K562 (cell line): ENCODE data around the gene ZNF22. TPM values are rescaled to one million over a fixed set of nuclear protein-coding genes. Genes with fewer than 3 reads are reported as not detected.

Source experiments
- CBFA2T2 ChIP-seq: fragments of 450-650 bp; conservative IDR thresholded peaks from 2 replicates; pipeline ENCODE4 v1.6.1; 2017; ENCODE audit warnings: mild to moderate bottlenecking
- CTBP1 ChIP-seq: fragments of 450-650 bp; IDR thresholded peaks from 2 replicates; pipeline ENCODE4 v1.6.1; 2016; ENCODE audit warnings: borderline replicate concordance
- CXXC5 ChIP-seq: fragments of 250-450 bp; sonication (Bioruptor Pico); IDR thresholded peaks from 2 replicates; pipeline ENCODE4 v1.8.0; 2022; ENCODE audit warnings: inconsistent platforms, mild to moderate bottlenecking, moderate library complexity
- HNRNPLL ChIP-seq: fragments of 200-400 bp; formaldehyde crosslinking; IDR thresholded peaks from 2 replicates; pipeline ENCODE4 v1.6.1; 2017; ENCODE audit warnings: low read length, low read depth, mild to moderate bottlenecking; ENCODE audit not compliant: poor library complexity, severe bottlenecking
- L3MBTL2 ChIP-seq: fragments of 450-650 bp; IDR thresholded peaks from 2 replicates; pipeline ENCODE4 v1.6.1; 2016; ENCODE audit warnings: mild to moderate bottlenecking, moderate library complexity
- MCM2 ChIP-seq: fragments of 450-650 bp; IDR thresholded peaks from 2 replicates; pipeline ENCODE4 v1.6.1; 2017; ENCODE audit warnings: low read depth, mild to moderate bottlenecking
- MEF2A ChIP-seq: IDR thresholded peaks from 2 replicates; pipeline ENCODE4 v1.6.1; 2011; ENCODE audit warnings: low read depth, mild to moderate bottlenecking, low read length, moderate library complexity; ENCODE audit not compliant: control insufficient read depth
- NFE2 ChIP-seq: IDR thresholded peaks from 2 replicates; pipeline ENCODE4 v1.6.1; 2014; ENCODE audit warnings: antibody characterized with exemption, low read depth
- PHF8 ChIP-seq: fragments of 200-600 bp; sonication (generic); IDR thresholded peaks from 2 replicates; pipeline ENCODE4 v1.6.1; 2012; ENCODE audit warnings: mixed run types, mild to moderate bottlenecking, inconsistent platforms, low read length, moderate library complexity, borderline replicate concordance
- POLR2A ChIP-seq: fragments of 450-650 bp; conservative IDR thresholded peaks from 2 replicates; pipeline ENCODE4 v1.6.1; 2016
- SMAD4 ChIP-seq: fragments of 250-450 bp; sonication (Bioruptor Pico); conservative IDR thresholded peaks from 2 replicates; pipeline ENCODE4 v1.8.0; 2021; ENCODE audit warnings: inconsistent platforms, mild to moderate bottlenecking, moderate library complexity
- SRF ChIP-seq, 2 experiments: fragments of 250-450, 450-650 bp in 1 of 2; sonication (Bioruptor Pico) in 1 of 2; sonication (generic) in 1 of 2; formaldehyde crosslinking; IDR thresholded peaks; 2 replicates each; pipeline versions ENCODE4 v1.5.0 to v1.5.1; 2020 to 2022; ENCODE audit warnings: mild to moderate bottlenecking in 1 of 2, missing genetic modification reagents in 1 of 2
- SUPT5H ChIP-seq: fragments of 450-650 bp; IDR thresholded peaks from 2 replicates; pipeline ENCODE4 v1.6.1; 2016
- TFE3 ChIP-seq: fragments of 450-650 bp; formaldehyde crosslinking; IDR thresholded peaks from 2 replicates; pipeline ENCODE4 v1.4.0; 2020; ENCODE audit warnings: mild to moderate bottlenecking, mixed read lengths
- U2AF1 ChIP-seq: fragments of 200-400 bp; formaldehyde crosslinking; optimal IDR thresholded peaks from 2 replicates; pipeline ENCODE3; 2017; ENCODE audit warnings: mild to moderate bottlenecking, low read depth, low read length, moderate library complexity
- XRCC5 ChIP-seq: fragments of 200-400 bp; formaldehyde crosslinking; IDR thresholded peaks from 2 replicates; pipeline ENCODE4 v1.6.1; 2017; ENCODE audit warnings: low read depth, mild to moderate bottlenecking, low read length
- ZNF408 ChIP-seq: fragments of 250-450 bp; sonication (Bioruptor Pico); IDR thresholded peaks from 2 replicates; pipeline ENCODE4 v1.4.0; 2020; ENCODE audit warnings: low read depth, mild to moderate bottlenecking, moderate library complexity
- ZNF785 ChIP-seq: fragments of 250-450 bp; sonication (Bioruptor Pico); IDR thresholded peaks from 2 replicates; pipeline ENCODE4 v1.4.0; 2020; ENCODE audit warnings: mild to moderate bottlenecking
- ZSCAN29 ChIP-seq: fragments of 450-650 bp; IDR thresholded peaks from 2 replicates; pipeline ENCODE4 v1.6.1; 2017
- polyA plus RNA-seq, 8 experiments: library from polyadenylated mRNA; depleted of rRNA in 4 of 8; stranded (reverse) in 5 of 8; unstranded in 3 of 8; fragments of >200 nt; fragmentation: Nextera tagmentation in 2 of 8; fragmentation: Illumina TruSeq in 1 of 8; extraction: Ambion mirVana in 2 of 8; extraction: Trizol in 1 of 8; gene quantifications; 2 replicates each; pipeline versions ENCODE4 v1.2.1 to v1.2.3, GENCODE V29; 2011 to 2014; ENCODE audit warnings: inconsistent platforms in 1 of 8, missing spikeins in 1 of 8
- total RNA-seq, 7 experiments: library from RNA; depleted of rRNA in 6 of 7; stranded (reverse); fragments of >200 nt in 6 of 7; fragmentation: Illumina TruSeq in 2 of 7; extraction: Trizol in 2 of 7; gene quantifications; 2 replicates each; pipeline versions ENCODE4 v1.2.1 to v1.2.3, GENCODE V29; 2011 to 2021; ENCODE audit warnings: low replicate concordance in 1 of 7
- TF ChIP-seq, protein P1 (sequence below): fragments of 450-650 bp; formaldehyde crosslinking; IDR thresholded peaks from 2 replicates; pipeline ENCODE4 v1.4.0; 2022; ENCODE audit warnings: mild to moderate bottlenecking, moderate library complexity
- TF ChIP-seq, protein P2 (sequence below): fragments of 250-450 bp; sonication (Bioruptor Pico); IDR thresholded peaks from 2 replicates; pipeline ENCODE4 v1.8.0; 2021; ENCODE audit warnings: borderline replicate concordance, mild to moderate bottlenecking, moderate library complexity; ENCODE audit not compliant: poor library complexity, severe bottlenecking

The ZNF22 gene
- total and polyA plus RNA-seq, 9 of the 15 experiments (the other 6 are each of a cell fraction or from before 2014, with no cell fraction given) = 36.2 to 98.7 (median 51.2) TPM

DNA sequence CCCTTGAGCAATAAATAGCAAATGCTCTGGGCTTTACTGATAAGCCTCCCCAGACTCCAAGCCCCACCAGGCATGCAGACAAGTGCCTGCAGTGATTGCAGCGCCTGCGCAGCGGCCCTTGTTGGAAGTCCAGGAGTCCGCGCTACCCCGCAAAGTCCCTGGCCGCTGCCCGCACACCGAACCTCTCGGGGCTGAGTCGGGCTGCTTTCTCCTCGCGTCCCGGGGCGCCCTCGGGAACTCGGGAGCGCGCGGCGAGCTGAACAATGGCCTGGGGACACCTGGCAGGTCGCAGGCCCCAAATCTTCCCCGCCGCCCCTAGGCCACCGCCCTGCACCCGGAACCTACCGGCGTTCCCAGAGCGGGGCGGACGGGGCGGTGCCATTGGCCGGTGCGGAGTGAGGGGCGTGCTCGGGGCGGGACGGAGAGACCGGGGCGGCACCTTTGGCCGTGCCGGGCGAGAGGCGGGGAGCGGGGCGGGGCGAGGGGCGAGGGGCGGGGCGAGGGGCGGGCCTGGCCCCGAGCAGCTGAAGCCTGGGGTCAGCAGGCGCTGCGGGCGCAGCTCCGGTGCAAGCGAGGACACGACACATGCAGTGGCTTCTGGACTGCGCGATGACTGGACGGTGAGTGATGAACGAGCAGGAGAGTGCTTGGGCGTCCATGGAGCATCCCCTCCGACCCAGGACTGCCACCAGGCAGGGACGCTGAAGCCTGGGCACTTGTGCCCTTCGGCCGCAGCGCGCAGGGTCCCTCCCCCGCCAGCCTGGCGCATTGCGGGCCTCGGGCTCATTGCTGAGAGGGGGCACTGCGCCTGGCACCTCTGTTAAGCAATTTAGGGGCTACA is 41.3 kb upstream of the ZNF22 start, which contains the start of gene RASSF4 (continued):
- TF ChIP-seq HNRNPLL = peak; percentile 63
- no peak for TF ChIP-seq ZNF785 (CRISPR knock-in tag)
- TF ChIP-seq ZNF408 (CRISPR knock-in tag) = no peak
- peak; percentile 77 for TF ChIP-seq SMAD4 (CRISPR knock-in tag)
- peak; percentile 80 for TF ChIP-seq PHF8
- TF ChIP-seq L3MBTL2 = peak; percentile 56; the same call in 1 of the 2 replicates
- peak in 1 of 2 experiments; percentile 75; a peak in 1 of 4 replicates for TF ChIP-seq SRF (CRISPR knock-in tag; IDR thresholded peaks at IDR 0.05)
- TF ChIP-seq, protein P1, sequence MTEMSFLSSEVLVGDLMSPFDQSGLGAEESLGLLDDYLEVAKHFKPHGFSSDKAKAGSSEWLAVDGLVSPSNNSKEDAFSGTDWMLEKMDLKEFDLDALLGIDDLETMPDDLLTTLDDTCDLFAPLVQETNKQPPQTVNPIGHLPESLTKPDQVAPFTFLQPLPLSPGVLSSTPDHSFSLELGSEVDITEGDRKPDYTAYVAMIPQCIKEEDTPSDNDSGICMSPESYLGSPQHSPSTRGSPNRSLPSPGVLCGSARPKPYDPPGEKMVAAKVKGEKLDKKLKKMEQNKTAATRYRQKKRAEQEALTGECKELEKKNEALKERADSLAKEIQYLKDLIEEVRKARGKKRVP (CRISPR knock-in tag) = peak; percentile 35; the same call in 1 of the 2 replicates
- peak; percentile 78; the same call in 1 of the 2 replicates for TF ChIP-seq CTBP1
- TF ChIP-seq, protein P2, sequence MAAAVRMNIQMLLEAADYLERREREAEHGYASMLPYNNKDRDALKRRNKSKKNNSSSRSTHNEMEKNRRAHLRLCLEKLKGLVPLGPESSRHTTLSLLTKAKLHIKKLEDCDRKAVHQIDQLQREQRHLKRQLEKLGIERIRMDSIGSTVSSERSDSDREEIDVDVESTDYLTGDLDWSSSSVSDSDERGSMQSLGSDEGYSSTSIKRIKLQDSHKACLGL (CRISPR knock-in tag) = no peak
- TF ChIP-seq XRCC5 = no peak
- peak; percentile 60; the same call in 1 of the 2 replicates for TF ChIP-seq CBFA2T2
- peak; percentile 62; the same call in 1 of the 2 replicates for TF ChIP-seq CXXC5 (CRISPR knock-in tag)
- TF ChIP-seq TFE3 = no peak
- TF ChIP-seq MEF2A = 0 out of 2 replicates have a peak, but pooled peaks have one; percentile 18
- no peak for TF ChIP-seq MCM2
- peak; percentile 23 for TF ChIP-seq U2AF1
- peak; percentile 52 for TF ChIP-seq POLR2A
- TF ChIP-seq SUPT5H = peak; percentile 35; the same call in 1 of the 2 replicates
- no peak for TF ChIP-seq NFE2
- no peak for TF ChIP-seq ZSCAN29
